ENCODE measurements around the gene UXT. TPM values are rescaled to one million over a fixed set of nuclear protein-coding genes. Genes with fewer than 3 reads are reported as not detected.
"Not testable (repeated sequence)": the region's sequence is repeated elsewhere in the genome, so short reads cannot be mapped to it uniquely, and the experiment has no call there.

The UXT gene
- total RNA-seq, 1 donor from 2014 or later: 77.5 TPM

DNA sequence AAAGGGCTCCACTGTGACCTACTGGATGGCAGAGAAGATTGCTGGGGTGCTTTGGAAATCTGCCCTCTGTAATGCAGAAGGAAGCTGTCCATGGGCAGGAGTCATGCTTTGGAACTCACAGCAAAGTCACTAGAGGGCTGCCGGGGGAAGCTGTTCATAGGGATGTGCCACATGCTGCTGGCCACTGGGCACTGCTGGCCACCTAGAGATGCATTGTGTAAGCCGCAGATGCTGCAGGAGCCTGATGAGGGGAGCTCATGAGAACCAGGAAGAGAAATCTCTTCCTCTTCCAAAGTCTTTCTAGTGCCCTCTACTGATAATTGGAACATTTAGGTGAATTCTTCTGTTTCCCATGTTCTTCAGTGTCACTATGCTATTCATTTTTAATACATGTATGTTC is 31.2 kb upstream of the UXT start:
- intact Hi-C loops (cut with DNase I): no loop called here
- TF ChIP-seq, protein P1, sequence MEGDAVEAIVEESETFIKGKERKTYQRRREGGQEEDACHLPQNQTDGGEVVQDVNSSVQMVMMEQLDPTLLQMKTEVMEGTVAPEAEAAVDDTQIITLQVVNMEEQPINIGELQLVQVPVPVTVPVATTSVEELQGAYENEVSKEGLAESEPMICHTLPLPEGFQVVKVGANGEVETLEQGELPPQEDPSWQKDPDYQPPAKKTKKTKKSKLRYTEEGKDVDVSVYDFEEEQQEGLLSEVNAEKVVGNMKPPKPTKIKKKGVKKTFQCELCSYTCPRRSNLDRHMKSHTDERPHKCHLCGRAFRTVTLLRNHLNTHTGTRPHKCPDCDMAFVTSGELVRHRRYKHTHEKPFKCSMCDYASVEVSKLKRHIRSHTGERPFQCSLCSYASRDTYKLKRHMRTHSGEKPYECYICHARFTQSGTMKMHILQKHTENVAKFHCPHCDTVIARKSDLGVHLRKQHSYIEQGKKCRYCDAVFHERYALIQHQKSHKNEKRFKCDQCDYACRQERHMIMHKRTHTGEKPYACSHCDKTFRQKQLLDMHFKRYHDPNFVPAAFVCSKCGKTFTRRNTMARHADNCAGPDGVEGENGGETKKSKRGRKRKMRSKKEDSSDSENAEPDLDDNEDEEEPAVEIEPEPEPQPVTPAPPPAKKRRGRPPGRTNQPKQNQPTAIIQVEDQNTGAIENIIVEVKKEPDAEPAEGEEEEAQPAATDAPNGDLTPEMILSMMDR (IDR thresholded peaks at IDR 0.05): no peak
- Histone ChIP-seq H3K27ac (no peak overlapping the region), H3K9me3 (no peaks in the 10 kb centered on the region), H3K36me3 (no peaks in the 10 kb centered on the region), H3K27me3 (no peaks in the 10 kb centered on the region), H3K4me3 (no peak overlapping the region), H3K4me1 (no peaks in the 10 kb centered on the region)
- ATAC-seq (no peak), DNase-seq (no peak)

DNA sequence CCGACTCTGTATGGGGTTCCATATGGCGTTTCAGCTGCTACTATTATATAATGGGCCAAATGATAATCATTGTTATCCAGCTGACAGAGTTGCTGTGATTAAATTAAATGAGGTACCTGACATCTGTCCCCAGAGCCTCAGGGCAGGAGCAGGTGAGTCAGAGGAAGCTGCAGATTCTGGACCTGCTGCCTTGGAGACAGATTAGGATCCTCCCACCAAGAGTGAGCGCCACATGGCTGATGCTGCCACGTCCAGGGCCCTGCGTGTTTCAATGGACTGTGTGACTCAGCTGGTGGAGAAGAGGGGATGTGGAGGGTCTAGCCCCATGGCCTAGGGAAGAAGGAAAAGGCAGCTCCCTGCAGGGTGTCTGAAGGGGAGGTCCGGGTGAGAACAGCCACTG is 28.3 kb upstream of the UXT start:
- TF ChIP-seq, protein P1 (IDR thresholded peaks at IDR 0.05): no peak
- intact Hi-C loops (cut with DNase I): no loop called here

DNA sequence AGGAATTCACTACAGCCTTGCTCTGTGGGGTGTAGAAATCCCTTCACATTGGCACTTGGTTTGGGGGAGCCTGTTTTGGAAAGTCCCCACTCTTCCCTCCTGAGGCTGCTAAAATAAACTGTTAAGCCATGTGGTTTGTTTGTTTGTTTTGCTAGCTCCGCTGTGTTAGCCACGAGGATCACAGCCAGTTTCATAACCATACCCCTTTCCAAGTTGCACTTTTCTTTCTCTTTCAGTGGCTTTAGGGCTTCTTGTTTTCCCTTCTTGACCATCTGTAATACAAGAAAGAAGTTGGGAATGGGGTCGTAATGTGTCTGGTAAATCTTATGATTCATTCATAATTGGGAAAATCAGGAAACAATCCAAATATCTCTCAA is 24.8 kb upstream of the UXT start:
- intact Hi-C loops (cut with DNase I): no loop called here
- Histone ChIP-seq H3K36me3 (no peaks in the 10 kb centered on the region), H3K9me3 (no peaks in the 10 kb centered on the region), H3K4me1 (no peaks in the 10 kb centered on the region), H3K27me3 (no peaks in the 10 kb centered on the region), H3K27ac (no peak overlapping the region), H3K4me3 (no peak overlapping the region)
- no peak for ATAC-seq
- TF ChIP-seq, protein P1 (IDR thresholded peaks at IDR 0.05): no peak
- no peak for DNase-seq

More for the DNA sequence above, 28.3 kb upstream of the UXT start:
- Histone ChIP-seq H3K4me3 (no peak overlapping the region), H3K27me3 (no peaks in the 10 kb centered on the region), H3K27ac (no peak overlapping the region), H3K36me3 (no peaks in the 10 kb centered on the region), H3K9me3 (no peaks in the 10 kb centered on the region), H3K4me1 (no peaks in the 10 kb centered on the region)
- no peak for ATAC-seq
- no peak for DNase-seq

DNA sequence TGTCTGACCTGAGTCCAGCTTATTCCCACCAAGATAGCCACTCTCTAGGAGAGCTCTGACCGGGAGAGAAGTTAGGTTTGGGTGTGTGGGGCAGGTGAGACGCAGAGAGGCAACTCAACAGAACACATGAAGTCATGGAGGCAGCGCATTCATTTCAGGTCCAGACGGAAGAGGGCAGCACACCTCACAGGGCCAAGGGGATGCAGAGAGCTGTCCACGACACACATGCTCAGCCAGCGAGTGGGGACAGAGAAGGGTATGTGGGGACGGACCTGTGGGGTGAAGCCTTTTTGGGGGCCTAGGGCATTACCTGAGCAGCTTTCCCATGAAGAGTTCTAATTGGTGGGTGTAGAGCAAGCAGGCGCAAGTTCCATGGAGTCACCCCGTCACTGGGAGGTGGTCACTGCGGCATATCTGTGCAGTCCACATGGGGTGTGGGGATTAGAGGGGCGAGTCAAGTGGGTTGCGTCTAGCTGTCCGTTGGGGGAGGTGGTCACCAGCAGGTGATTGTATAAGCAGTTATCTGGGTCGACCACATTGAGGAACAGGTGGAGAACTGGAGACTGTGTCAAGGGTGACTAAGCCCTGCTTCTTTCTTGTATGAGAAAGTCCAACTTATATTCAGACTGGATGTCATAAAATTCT is 24.3 kb upstream of the UXT start:
- no peaks in the 10 kb centered on the region for H3K9me3 ChIP-seq
- H3K4me3 ChIP-seq: no peak overlapping the region
- no peaks in the 10 kb centered on the region for H3K36me3 ChIP-seq
- H3K27ac ChIP-seq: no peak overlapping the region
- H3K27me3 ChIP-seq: no peaks in the 10 kb centered on the region
- no peak for DNase-seq
- ATAC-seq: no peak
- H3K4me1 ChIP-seq: no peaks in the 10 kb centered on the region
- TF ChIP-seq, protein P1 (IDR thresholded peaks at IDR 0.05): no peak
- intact Hi-C loops (cut with DNase I): no loop called here

DNA sequence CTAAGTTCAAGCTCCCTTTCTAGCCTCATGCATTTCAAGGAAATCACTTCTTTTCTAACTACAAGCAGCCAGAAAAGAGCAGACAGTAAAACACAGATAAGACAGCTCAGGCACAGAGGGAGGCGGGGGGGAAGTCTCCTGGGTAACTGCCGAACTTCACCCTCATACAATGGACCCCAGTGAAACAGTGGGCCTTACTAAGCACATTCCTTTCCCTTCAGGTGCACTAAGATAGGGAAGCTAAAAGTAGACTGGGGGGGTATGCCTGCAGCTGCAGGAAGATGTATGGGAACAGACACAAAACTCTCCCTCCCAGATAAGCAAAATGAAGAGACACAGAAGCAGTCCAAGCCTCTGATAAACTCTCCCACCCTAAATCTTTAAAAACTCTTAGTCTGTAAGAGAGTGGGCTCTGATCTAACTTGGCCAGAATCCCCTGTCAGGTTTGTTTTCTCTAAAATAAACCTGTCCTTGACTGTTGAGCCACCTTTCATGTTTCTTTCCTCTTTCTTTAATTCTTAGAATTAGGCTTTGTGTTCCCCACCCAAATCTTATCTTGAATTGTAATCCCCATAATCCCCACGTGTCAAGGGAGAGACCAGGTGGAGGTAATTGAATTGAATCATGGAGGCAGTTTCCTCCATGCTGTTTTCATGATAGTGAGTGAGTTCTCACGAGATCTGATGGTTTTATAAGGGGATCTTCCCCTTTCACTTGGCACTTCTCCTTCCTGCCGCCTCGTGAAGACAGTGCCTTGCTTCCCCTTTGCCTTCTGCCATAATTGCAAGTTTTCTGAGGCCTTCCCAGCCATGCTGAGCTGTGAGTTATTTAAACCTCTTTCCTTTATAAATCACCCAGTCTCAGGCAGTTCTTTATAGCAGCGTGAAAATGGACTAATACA is 17.2 kb upstream of the UXT start:
- H3K9me3 ChIP-seq; H3K4me1 ChIP-seq; ATAC-seq; H3K4me3 ChIP-seq; H3K36me3 ChIP-seq; intact Hi-C loops (cut with DNase I); H3K27ac ChIP-seq; DNase-seq; H3K27me3 ChIP-seq: not testable (repeated sequence)

DNA sequence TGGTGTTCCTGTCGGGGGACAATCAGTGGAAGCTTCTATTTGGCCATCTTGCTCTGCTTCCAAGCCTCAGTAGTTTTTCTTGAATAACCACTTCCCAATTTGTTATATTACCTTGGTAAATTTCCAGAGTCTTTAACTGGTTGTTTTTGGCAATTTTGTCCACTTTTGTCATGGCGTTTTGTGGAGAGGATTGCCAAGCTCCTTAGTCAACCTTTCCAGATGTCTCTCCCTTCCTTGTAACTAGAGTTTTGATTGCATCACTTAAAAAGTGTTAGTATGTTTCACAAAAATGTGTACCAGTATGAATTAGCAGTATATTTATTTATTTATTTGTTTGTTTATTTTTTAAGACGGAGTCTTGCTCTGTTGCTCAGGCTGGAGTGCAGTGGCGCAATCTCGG is 15.8 kb upstream of the UXT start:
- H3K27ac ChIP-seq: no peak overlapping the region
- H3K4me3 ChIP-seq: no peak overlapping the region
- H3K27me3 ChIP-seq: no peaks in the 10 kb centered on the region
- ATAC-seq: no peak
- DNase-seq: no peak
- H3K4me1 ChIP-seq: no peaks in the 10 kb centered on the region
- no peaks in the 10 kb centered on the region for H3K36me3 ChIP-seq
- no peaks in the 10 kb centered on the region for H3K9me3 ChIP-seq
- TF ChIP-seq, protein P1 (IDR thresholded peaks at IDR 0.05): no peak
- intact Hi-C loops (cut with DNase I): no loop called here

DNA sequence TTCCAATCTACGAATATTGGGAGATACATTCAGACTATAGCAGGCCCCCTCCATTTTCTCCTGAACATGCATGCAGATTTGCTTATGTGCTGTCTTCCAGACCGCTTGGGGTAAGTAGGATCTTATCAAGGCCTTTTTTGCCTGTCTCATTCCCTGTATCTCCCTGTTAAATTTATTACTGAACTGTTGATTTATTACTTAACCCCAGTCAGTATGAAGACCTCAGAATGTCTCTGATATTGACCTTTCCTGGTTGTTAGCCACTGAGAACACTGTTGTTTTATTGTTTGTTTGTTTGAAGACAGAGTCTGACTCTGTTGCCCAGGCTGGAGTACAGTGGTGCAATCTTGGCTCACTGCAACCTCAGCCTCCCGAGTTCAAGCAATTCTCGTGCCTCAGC is 6.8 kb upstream of the UXT start:
- H3K9me3 ChIP-seq; H3K27ac ChIP-seq; H3K4me1 ChIP-seq; H3K4me3 ChIP-seq; DNase-seq; H3K27me3 ChIP-seq; intact Hi-C loops (cut with DNase I); ATAC-seq; H3K36me3 ChIP-seq: not testable (repeated sequence)

Measured in upper lobe of right lung (tissue), 1 donor.